ENCODE measurements around the gene R3HDM4. TPM values are rescaled to one million over a fixed set of nuclear protein-coding genes. Genes with fewer than 3 reads are reported as not detected.

R3HDM4 gene
- polyA plus RNA-seq, 1 experiment: 24.0 TPM

GRCh38 chr19:954672-955494, 41.9 kb upstream of the R3HDM4 start:
- ChIA-PET CTCF (no interaction called here), POLR2A (interaction anchor here (0.6 kb wide), 1 partner anchor 8 kb away, joined by 6 read pairs; no protein-coding TSS in a partner anchor)
- Histone ChIP-seq H3K9me3 (ENCODE audit: control insufficient read depth, insufficient read depth, low read length) (no peaks in the 10 kb centered on the region; the same call in 1 of the 2 replicates), H3K4me3 (ENCODE audit: low read depth, low read length) (no peak overlapping the region), H3K27ac (ENCODE audit: low read depth, low read length) (no peak overlapping the region), H3K27me3 (ENCODE audit: control insufficient read depth, insufficient read depth, low read length) (no peaks in the 10 kb centered on the region)
- no peak for TF ChIP-seq CTCF (IDR thresholded peaks at IDR 0.05; ENCODE audit: low read depth, low read length)
- no peak for DNase-seq (ENCODE audit: low read depth, low spot score)

- ChIA-PET POLR2A (interaction anchor here (0.6 to 1.4 kb wide), 2 partner anchors 8 kb away, joined by 4 to 6 read pairs; no protein-coding TSS in a partner anchor), CTCF (no interaction called here)
- Histone ChIP-seq H3K27me3 (ENCODE audit: control insufficient read depth, insufficient read depth, low read length) (no peaks in the 10 kb centered on the region), H3K9me3 (ENCODE audit: control insufficient read depth, insufficient read depth, low read length) (no peaks in the 10 kb centered on the region; the same call in 1 of the 2 replicates), H3K4me3 (ENCODE audit: low read depth, low read length) (no peak overlapping the region), H3K27ac (ENCODE audit: low read depth, low read length) (no peak overlapping the region)
- no peak for TF ChIP-seq CTCF (IDR thresholded peaks at IDR 0.05; ENCODE audit: low read depth, low read length)
- no peak for DNase-seq (ENCODE audit: low read depth, low spot score)
These were observed 41.3 kb upstream of the R3HDM4 start for GRCh38 chr19:954272-954671.

- CTCF ChIA-PET: no interaction called here
- Histone ChIP-seq H3K27ac (ENCODE audit: low read depth, low read length) (no peak overlapping the region), H3K4me3 (ENCODE audit: low read depth, low read length) (no peak overlapping the region), H3K27me3 (ENCODE audit: control insufficient read depth, insufficient read depth, low read length) (no peaks in the 10 kb centered on the region), H3K9me3 (ENCODE audit: control insufficient read depth, insufficient read depth, low read length) (no peaks in the 10 kb centered on the region)
- no peak for DNase-seq (ENCODE audit: low read depth, low spot score)
- POLR2A ChIA-PET: interaction anchor here (0.7 to 1.4 kb wide), 2 partner anchors 8 to 263 kb away, joined by 3 to 4 read pairs; no protein-coding TSS in a partner anchor
- no peak for TF ChIP-seq CTCF (IDR thresholded peaks at IDR 0.05; ENCODE audit: low read depth, low read length)
These were observed 40.6 kb upstream of the R3HDM4 start for GRCh38 chr19:953445-954271.

- no peak for TF ChIP-seq CTCF (IDR thresholded peaks at IDR 0.05; ENCODE audit: low read depth, low read length)
- ChIA-PET CTCF (no interaction called here), POLR2A (interaction anchor here (0.6 to 1.4 kb wide), 3 partner anchors 9 to 264 kb away, joined by 3 to 9 read pairs (median 4); no protein-coding TSS in a partner anchor)
- Histone ChIP-seq H3K27me3 (ENCODE audit: control insufficient read depth, insufficient read depth, low read length) (no peaks in the 10 kb centered on the region), H3K27ac (ENCODE audit: low read depth, low read length) (peak overlapping the region; percentile 57), H3K4me3 (ENCODE audit: low read depth, low read length) (peak overlapping the region; percentile 7; the same call in 1 of the 2 replicates), H3K9me3 (ENCODE audit: control insufficient read depth, insufficient read depth, low read length) (no peaks in the 10 kb centered on the region; the same call in 1 of the 2 replicates)
- DNase-seq (ENCODE audit: low read depth, low spot score): no peak
These were observed 39.8 kb upstream of the R3HDM4 start for GRCh38 chr19:952680-953444.
